Measurements from ENCODE around the gene TTC29.

DNA sequence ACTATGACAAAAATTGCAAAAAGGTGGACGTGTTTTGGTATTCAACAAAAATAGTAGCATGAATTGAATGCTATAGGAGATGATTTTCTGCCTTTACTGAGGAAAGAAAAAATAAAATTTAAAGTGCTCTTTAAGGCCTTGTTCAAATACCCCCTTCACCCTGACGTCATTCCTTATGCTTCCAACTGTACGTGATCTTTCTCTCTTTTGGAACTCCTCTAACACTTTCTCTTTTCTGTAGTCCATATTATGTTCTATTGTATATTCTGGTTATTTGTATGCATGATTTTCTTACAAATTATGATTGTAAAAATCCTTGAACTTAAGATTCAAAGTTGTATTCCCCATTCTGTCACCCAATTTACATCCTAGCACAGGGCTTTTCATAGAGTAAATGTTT, 206.5 kb downstream of the TTC29 start:
- TF ChIP-seq CEBPB (IDR thresholded peaks at IDR 0.05): no peak
- TF ChIP-seq POLR2AphosphoS2 (conservative IDR thresholded peaks at IDR 0.05; ENCODE audit: low read length): no peak
- no peak for TF ChIP-seq CHD2 (IDR thresholded peaks at IDR 0.05; ENCODE audit: low read length, partially characterized antibody)
- TF ChIP-seq, protein P1, sequence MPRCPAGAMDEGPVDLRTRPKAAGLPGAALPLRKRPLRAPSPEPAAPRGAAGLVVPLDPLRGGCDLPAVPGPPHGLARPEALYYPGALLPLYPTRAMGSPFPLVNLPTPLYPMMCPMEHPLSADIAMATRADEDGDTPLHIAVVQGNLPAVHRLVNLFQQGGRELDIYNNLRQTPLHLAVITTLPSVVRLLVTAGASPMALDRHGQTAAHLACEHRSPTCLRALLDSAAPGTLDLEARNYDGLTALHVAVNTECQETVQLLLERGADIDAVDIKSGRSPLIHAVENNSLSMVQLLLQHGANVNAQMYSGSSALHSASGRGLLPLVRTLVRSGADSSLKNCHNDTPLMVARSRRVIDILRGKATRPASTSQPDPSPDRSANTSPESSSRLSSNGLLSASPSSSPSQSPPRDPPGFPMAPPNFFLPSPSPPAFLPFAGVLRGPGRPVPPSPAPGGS (IDR thresholded peaks at IDR 0.05): no peak
- TF ChIP-seq EP300 (IDR thresholded peaks at IDR 0.05): no peak
- TF ChIP-seq, protein P2, sequence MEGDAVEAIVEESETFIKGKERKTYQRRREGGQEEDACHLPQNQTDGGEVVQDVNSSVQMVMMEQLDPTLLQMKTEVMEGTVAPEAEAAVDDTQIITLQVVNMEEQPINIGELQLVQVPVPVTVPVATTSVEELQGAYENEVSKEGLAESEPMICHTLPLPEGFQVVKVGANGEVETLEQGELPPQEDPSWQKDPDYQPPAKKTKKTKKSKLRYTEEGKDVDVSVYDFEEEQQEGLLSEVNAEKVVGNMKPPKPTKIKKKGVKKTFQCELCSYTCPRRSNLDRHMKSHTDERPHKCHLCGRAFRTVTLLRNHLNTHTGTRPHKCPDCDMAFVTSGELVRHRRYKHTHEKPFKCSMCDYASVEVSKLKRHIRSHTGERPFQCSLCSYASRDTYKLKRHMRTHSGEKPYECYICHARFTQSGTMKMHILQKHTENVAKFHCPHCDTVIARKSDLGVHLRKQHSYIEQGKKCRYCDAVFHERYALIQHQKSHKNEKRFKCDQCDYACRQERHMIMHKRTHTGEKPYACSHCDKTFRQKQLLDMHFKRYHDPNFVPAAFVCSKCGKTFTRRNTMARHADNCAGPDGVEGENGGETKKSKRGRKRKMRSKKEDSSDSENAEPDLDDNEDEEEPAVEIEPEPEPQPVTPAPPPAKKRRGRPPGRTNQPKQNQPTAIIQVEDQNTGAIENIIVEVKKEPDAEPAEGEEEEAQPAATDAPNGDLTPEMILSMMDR (IDR thresholded peaks at IDR 0.05): no peak
- TF ChIP-seq CBX8 (IDR thresholded peaks at IDR 0.05): no peak
- no peak for TF ChIP-seq MYC (IDR thresholded peaks at IDR 0.05; ENCODE audit: borderline replicate concordance, low read length)
- no peak for TF ChIP-seq FOXS1 (CRISPR knock-in tag; IDR thresholded peaks at IDR 0.05)
- no peak for TF ChIP-seq RAD21 (conservative IDR thresholded peaks at IDR 0.05 in 1 of 2, IDR thresholded peaks at IDR 0.05 in 1 of 2)
- TF ChIP-seq RCOR1 (IDR thresholded peaks at IDR 0.05; ENCODE audit: low read depth, low read length): no peak
- no peak for TF ChIP-seq ESRRA (IDR thresholded peaks at IDR 0.05; ENCODE audit: borderline replicate concordance, low read length)
